ENCODE results near the gene NAP1L4. TPM values are rescaled to one million over a fixed set of nuclear protein-coding genes. Genes with fewer than 3 reads are reported as not detected.

NAP1L4 gene
- total RNA-seq, 1 donor from 2014 or later = 184 TPM

DNA sequence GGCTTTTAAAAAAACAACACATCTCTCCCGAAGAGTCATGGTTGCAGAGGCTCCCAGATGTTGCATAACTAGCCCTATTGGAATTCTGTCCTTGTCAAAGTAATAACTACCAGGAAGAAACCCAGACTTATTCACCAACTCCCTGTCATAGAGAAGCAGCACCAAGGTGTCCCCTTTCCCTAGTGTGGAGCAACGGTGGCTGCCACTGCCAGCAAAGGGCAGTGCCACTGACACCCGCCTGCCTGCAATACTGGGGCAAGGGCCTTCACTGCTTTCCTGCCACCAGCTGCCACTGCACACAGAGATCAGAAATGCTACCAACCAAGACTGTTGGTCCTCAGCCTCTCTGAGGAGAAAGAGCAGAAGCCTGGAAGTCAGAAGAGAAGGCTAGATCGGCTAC is 27.3 kb downstream of the NAP1L4 start:
- TF ChIP-seq, protein P1, sequence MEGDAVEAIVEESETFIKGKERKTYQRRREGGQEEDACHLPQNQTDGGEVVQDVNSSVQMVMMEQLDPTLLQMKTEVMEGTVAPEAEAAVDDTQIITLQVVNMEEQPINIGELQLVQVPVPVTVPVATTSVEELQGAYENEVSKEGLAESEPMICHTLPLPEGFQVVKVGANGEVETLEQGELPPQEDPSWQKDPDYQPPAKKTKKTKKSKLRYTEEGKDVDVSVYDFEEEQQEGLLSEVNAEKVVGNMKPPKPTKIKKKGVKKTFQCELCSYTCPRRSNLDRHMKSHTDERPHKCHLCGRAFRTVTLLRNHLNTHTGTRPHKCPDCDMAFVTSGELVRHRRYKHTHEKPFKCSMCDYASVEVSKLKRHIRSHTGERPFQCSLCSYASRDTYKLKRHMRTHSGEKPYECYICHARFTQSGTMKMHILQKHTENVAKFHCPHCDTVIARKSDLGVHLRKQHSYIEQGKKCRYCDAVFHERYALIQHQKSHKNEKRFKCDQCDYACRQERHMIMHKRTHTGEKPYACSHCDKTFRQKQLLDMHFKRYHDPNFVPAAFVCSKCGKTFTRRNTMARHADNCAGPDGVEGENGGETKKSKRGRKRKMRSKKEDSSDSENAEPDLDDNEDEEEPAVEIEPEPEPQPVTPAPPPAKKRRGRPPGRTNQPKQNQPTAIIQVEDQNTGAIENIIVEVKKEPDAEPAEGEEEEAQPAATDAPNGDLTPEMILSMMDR (IDR thresholded peaks at IDR 0.05; ENCODE audit: unreplicated experiment) = no peak
- H3K4me3 Mint-ChIP-seq (ENCODE audit: low read depth) = no peak overlapping the region
- peaks cover 46% of the 10 kb centered on the region for H3K36me3 Mint-ChIP-seq (ENCODE audit: insufficient read depth)
- no peaks in the 10 kb centered on the region for H3K9me3 Mint-ChIP-seq (ENCODE audit: low read depth)
- no peak overlapping the region for H3K27ac Mint-ChIP-seq
- no peaks in the 10 kb centered on the region for H3K4me1 Mint-ChIP-seq (ENCODE audit: low read depth)
- no peaks in the 10 kb centered on the region for H3K27me3 Mint-ChIP-seq
- DNase-seq (ENCODE audit: low spot score, unreplicated experiment) = no peak

- H3K36me3 Mint-ChIP-seq (ENCODE audit: insufficient read depth) = peaks cover 42% of the 10 kb centered on the region
Observed at GRCh38 chr11:2963761-2964160, 28.4 kb downstream of the NAP1L4 start.

DNA sequence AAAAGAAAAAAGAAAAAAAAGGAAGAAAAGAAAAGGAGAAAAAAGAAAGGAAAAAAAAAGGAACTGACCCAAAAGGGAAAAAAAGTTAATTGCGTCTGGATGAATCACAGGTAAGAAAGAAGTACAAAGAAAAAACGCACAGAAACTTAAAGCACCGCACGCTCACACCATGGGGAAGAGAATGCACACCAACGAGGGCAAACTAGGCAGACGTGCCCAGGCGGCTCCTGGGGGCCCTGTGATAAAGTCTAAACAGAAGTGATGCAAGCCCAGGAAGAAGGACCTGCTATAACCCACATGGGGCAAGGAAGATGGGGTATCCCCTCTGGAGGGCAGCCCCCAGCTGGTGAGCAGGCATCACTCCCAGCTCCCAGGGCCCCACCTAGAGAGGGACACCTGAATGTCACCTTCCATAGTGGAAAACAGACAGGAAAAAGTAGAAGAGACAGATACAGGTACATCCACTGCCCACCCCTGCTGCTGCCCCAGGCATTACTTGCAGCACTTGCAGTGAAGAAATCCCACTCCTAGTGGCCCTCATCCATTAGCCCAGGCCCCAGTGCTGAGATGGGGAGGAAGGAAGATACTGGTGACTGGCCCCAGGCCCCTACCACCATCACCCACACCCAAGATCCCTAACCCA is 28.9 kb downstream of the NAP1L4 start:
- H3K36me3 Mint-ChIP-seq (ENCODE audit: insufficient read depth) = peaks cover 41% of the 10 kb centered on the region
- H3K27me3 Mint-ChIP-seq = no peaks in the 10 kb centered on the region
- no peak overlapping the region for H3K4me3 Mint-ChIP-seq (ENCODE audit: low read depth)
- no peaks in the 10 kb centered on the region for H3K9me3 Mint-ChIP-seq (ENCODE audit: low read depth)
- TF ChIP-seq, protein P1 (IDR thresholded peaks at IDR 0.05; ENCODE audit: unreplicated experiment) = no peak
- no peaks in the 10 kb centered on the region for H3K4me1 Mint-ChIP-seq (ENCODE audit: low read depth)
- no peak overlapping the region for H3K27ac Mint-ChIP-seq
- DNase-seq (ENCODE audit: low spot score, unreplicated experiment) = no peak

More at GRCh38 chr11:2963761-2964160, 28.4 kb downstream of the NAP1L4 start:
- TF ChIP-seq, protein P1 (IDR thresholded peaks at IDR 0.05; ENCODE audit: unreplicated experiment) = no peak
- Mint-ChIP-seq H3K4me3 (ENCODE audit: low read depth) (no peak overlapping the region), H3K9me3 (ENCODE audit: low read depth) (no peaks in the 10 kb centered on the region), H3K27me3 (no peaks in the 10 kb centered on the region), H3K4me1 (ENCODE audit: low read depth) (no peaks in the 10 kb centered on the region), H3K27ac (no peak overlapping the region)
- no peak for DNase-seq (ENCODE audit: low spot score, unreplicated experiment)

DNA sequence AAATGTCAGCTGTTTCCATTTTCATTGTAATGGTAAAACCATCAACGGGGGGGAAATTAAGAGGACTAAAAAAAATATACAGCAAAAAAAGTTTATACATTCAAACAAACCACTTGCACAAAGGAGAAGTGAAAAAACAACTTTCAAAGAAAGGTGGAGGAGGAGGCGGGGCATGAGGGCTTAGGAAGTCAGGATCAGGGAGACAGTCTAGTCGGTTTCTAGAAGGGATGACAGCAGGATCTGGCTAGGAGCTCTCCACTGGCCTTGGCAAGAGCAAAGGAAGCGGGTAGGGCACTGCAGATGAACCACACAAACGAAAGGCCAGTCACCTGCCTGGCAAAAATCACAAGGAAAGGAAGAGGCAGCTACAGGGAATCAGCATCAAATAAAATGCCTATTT is 31.0 kb downstream of the NAP1L4 start:
- Mint-ChIP-seq H3K27me3 (no peaks in the 10 kb centered on the region), H3K4me1 (ENCODE audit: low read depth) (peaks cover 8% of the 10 kb centered on the region), H3K36me3 (ENCODE audit: insufficient read depth) (peaks cover 38% of the 10 kb centered on the region), H3K27ac (no peak overlapping the region), H3K9me3 (ENCODE audit: low read depth) (no peaks in the 10 kb centered on the region), H3K4me3 (ENCODE audit: low read depth) (no peak overlapping the region)
- no peak for DNase-seq (ENCODE audit: low spot score, unreplicated experiment)
- TF ChIP-seq, protein P1 (IDR thresholded peaks at IDR 0.05; ENCODE audit: unreplicated experiment) = no peak

- H3K4me1 Mint-ChIP-seq (ENCODE audit: low read depth) = peaks cover 8% of the 10 kb centered on the region
- H3K27ac Mint-ChIP-seq = no peak overlapping the region
- H3K36me3 Mint-ChIP-seq (ENCODE audit: insufficient read depth) = peaks cover 39% of the 10 kb centered on the region
- no peaks in the 10 kb centered on the region for H3K9me3 Mint-ChIP-seq (ENCODE audit: low read depth)
- TF ChIP-seq, protein P1 (IDR thresholded peaks at IDR 0.05; ENCODE audit: unreplicated experiment) = no peak
- H3K4me3 Mint-ChIP-seq (ENCODE audit: low read depth) = no peak overlapping the region
- H3K27me3 Mint-ChIP-seq = no peaks in the 10 kb centered on the region
- DNase-seq (ENCODE audit: low spot score, unreplicated experiment) = no peak
Observed at GRCh38 chr11:2960139-2960538, 32.0 kb downstream of the NAP1L4 start.

Measured in progenitor cell of endocrine pancreas (in vitro differentiated cells).